CD4-positive, alpha-beta T cell treated with Interleukin-1 beta for 1 hour (primary cell): Measurements from ENCODE around the gene OR1J2.
"Not testable (repeated sequence)": the region's sequence is repeated elsewhere in the genome, so short reads cannot be mapped to it uniquely, and the experiment has no call there.

Source experiments
- DNase-seq, 2 donors: peaks; one replicate each; pipeline ENCODE4 v3.0.0-alpha.2; 2020 to 2022

OR1J2 gene, protein sequence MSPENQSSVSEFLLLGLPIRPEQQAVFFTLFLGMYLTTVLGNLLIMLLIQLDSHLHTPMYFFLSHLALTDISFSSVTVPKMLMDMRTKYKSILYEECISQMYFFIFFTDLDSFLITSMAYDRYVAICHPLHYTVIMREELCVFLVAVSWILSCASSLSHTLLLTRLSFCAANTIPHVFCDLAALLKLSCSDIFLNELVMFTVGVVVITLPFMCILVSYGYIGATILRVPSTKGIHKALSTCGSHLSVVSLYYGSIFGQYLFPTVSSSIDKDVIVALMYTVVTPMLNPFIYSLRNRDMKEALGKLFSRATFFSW

DNA sequence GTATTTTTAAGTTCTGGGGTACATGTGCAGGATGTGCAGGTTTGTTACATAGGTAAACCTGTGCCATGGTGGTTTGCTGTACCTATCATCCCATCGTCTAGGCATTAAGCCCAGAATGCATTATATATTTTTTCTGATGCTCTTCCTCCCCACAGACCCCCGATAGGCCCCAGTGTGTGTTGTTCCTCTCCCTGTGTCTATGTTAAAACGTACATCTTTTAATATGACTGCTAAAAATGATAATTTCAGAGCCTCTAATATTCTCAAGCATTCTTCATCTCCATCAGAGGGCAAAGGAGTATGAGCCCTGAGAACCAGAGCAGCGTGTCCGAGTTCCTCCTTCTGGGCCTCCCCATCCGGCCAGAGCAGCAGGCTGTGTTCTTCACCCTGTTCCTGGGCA, at the start of gene OR1J2:
Gene OR1J2 (plus strand): TSS at position 301 of the 400 bp plus-strand sequence. CDS start 0 bp downstream, at position 301.
- no peak for DNase-seq

DNA sequence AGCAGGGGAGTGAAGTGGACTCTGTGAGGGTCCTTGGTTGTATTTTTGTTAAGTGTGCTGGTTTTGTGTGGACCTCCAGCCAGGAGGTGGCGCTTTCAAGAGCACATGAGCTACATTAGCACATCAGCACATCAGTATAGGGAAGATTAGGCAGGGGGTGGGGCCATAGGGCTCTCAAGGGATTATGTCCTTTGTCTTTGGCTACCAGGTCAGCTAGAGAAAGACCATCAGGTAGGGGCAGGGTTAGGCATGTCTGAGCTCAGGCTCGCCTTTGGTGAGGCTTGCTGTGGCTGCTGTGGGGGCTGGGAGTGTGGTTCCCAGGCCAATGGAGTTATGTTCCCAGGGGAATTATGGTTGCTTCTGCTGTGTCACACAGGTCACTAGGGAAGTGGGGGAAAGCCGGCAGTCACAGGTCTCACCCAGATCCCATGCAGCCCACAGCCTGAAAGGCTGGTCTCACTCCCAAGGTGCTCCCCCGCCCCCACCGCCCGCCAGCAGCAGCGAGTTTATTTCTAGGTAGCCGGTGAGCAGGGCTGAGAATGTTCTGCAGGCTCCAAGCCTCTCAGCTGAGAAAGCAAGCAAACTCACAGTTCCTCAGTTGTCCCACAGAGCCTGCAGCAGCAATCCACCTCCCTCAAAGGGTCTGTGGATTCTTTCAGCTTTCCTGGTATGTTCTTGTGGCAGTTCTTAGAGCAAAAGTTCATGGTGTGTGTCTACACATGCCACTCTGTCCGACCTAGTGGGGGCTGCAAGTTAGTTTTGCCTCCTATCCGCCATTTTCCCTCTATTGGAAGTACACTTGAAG, 46.6 kb upstream of the OR1J2 start:
- peak; percentile 4 to 7 for DNase-seq

DNA sequence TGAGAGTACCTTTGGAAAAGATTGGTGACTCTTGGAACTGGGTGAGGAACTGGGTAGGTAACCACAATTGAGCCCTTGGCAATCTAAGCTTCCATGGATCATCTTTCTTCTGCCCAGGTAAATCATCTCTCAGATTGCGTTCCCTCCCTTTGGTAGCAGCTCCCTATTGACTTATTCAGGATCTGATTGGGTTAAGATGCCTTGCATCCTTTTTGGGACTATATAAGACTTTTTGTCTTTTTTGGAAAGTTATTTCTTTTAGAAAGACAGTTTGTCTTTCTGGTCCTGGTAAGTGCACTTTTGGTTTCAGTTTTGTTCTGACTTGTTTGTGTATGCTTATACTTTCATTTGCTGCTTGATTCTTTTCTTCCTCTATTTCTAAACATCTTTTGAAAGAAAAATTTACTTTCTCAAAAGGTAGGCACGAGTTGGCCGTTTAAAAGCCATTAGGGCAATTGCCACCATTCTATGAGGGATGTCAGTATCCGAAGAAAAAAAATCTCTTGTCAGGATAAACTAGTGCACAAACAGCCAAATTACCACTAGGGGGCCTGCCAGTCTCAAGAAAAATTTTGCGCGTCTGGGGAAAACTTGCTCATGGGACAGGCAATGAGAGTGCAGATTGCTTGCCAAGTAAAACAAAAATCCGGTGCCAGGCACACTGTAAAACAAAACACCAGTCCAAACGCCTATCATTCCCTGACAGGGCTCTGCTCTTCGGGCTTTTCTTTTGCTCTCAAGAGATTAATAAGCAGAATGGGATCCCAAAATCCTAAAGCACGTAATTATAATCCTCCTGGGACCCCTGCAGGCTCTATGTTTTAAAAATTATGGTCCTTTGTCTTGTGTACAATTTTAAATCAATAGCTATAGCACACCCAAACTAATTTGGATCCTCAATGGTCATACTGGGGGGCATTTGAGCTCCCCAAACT, 45.7 kb upstream of the OR1J2 start:
- peak; percentile 64 to 77 for DNase-seq

DNA sequence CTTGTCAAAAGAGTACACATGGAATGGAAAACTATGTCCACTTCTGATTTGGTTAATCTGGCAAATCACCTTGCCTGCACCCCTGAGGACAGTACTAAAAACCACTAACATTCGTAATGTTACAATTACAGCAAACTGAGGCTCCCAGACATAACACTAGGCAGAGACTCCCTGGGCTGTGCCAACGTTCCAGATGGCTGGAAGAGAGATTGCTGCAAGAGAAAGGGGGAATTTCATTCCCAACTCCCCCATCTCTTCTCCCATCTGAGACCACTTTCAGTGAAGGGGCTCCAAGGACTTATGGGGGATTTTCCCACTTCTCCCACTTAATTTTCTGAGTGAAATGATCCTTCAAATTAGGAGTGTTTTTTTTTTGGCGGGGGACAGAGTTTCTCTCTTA, 44.1 kb upstream of the OR1J2 start:
- DNase-seq = no peak

DNA sequence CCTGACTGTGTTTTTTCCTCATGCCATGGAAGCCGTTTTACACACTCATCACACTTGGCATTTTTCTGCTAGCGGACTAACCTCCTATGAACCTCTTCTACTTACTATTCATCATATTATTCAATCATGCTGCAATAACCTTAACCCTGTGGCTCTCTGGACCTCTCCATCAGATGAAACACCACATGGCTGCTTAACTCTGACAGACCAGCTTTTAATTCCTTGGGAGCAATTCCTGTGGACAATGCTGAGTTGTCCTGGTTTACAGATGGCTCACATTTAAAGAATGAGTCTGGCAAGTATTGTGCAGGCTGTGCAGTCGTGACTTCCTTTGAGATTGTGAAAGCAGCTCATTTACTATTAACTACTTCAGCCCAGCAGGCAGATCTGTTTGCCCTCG, 41.9 kb upstream of the OR1J2 start:
- DNase-seq = no peak

DNA sequence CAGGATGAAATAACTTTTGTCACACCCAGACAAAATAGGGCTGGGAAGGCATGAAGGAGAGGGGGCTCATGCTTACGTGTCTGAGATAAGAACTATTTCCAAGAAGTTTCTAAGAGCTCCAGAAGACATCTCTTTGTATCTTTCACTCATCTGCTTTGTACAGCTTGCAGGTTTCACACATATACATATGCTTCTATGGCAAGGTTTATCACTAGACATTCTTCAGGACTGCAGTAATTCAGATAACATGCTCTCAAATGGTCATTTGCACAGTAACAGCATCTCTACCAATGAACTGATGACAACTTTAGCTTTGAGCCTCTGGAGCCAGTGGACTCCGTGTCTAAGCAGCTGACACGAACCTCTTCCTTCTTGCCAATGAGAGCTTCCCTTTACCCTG, 36.0 kb upstream of the OR1J2 start:
- no peak for DNase-seq

DNA sequence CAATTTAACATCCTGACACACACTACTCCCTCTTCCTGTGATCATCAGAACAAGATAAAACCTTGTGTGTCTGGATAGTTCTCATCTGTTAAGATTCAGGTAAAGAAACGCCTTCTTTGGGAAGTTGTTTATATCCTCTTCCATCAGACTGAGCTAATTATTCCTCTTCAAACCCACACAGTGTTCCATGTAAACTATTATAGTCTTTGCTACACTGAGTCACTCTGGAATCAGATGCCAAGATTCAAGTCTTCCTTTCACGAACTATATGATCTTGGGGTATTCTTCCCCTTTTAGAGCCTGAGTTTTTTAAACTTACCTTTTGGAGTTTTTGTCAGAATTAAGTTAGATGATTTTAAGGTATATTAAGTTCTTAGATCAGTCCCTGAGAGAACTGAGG, 34.9 kb upstream of the OR1J2 start:
- no peak for DNase-seq

DNA sequence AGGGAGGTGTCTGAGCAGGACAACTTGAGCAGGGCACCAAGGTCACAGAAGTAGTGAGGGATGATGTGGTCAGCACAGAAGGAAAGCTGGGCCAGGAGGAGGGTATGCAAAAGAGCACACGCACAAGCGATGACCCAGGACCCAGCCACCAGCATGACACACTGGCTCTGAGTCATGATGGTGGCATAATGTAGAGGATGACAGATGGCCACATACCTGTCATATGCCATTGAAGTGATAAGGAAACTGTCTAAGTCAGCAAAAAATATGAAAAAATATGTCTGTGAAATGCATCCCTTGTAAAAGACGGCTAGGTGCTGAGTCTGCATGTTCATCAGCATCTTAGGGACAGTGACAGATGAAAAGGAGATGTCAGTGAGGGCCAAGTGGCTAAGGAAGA, 33.3 kb upstream of the OR1J2 start:
- DNase-seq = no peak

DNA sequence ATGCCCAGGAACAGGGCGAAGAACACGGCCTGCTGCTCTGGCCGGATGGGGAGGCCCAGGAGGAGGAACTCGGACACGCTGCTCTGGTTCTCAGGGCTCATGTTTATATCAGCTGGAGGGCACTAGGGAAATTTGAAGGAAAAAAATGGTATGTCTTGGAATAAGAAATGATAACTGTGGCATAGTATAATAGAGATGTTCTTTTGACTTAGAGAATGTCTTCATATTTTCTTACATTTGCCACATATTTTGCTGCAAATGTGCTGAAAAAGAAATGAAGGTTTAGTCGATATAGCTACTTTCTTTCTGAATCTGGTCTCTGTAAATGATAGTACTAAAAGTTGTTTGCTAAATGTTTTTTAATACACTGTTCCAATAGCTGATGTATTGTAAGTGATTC, 32.8 kb upstream of the OR1J2 start, which contains the start of gene OR1J1:
Gene OR1J1 (minus strand): TSS at position 101 of the 400 bp plus-strand sequence. CDS start 0 bp downstream, at position 101.
- DNase-seq = no peak

DNA sequence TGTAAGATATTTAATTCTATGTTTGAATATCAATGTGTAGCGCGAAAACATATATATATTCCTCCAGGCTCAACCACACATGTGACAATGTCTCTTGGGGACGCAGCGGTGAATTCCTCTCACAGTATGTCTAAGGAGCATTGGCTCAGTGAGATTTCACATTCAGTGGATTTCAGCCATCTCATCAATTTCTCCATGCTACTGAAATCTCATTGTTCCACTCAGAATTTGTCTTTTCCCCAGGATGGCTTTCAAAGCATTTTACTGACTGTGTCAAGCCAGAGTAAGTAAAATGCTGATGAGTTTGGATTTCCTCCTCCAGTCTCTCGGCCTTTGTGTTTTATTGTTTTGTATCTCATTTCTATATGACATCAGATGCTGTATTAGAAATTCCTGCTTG, 31.5 kb upstream of the OR1J2 start:
- DNase-seq = no peak

DNA sequence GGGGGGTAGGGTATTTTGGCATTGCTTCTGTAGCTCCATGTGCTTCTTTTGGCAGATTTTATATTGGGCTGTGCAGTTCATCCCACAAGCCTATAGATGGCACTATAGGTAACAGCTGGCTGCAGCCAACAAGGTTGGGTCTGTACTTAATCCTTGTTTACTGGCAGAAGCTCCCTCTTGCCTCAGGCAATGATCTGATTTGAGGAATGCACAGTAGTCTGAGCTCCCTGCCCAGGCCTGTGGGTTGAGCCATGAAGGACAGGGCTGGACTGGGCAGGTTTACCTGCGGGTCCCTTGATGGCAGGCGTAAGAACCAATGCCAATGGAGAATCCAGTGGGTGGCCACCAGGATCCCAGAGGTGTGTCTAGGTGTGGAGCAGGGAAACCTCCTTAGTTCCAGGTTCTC, 11.7 kb upstream of the OR1J2 start:
- DNase-seq = peak; percentile 1 to 28

DNA sequence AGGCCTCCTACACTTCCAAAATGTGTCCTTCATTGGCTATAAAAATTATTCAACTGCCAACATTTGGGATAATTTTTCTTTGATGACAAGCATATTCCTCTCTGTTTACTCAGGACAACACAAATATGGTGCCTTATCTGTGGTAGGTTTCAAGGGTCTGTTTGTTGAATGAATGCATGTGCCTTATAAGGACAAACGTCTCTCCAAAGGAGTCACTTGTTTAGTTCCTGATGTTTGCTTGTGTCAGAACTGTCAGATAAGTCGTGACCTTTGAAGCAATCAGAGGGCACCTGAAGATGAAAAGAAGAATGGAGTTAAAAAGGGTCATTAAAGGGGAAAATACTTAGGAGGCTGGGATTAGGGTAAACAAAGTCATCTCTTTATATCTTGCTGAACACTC, 3.6 kb upstream of the OR1J2 start:
- no peak for DNase-seq

DNA sequence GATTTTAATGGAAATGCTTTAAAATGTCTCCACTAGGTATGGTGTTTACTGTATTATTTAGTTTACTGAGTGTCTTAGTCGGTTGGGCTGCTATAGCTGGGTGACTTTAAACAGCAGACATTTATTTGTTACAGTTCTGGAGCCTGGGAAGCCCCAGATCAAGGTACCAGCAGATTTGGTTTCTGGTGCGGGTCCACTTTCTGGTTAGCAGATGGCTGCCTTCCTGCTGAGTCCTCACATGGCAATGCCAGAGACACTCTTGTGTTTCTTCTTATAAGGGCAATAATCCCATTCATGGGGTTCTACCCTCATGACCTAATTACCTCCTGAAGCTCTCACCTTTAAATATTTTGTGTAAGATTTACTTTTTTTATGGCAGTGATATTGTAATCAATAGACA, 7.6 kb downstream of the OR1J2 start:
- DNase-seq = no peak

DNA sequence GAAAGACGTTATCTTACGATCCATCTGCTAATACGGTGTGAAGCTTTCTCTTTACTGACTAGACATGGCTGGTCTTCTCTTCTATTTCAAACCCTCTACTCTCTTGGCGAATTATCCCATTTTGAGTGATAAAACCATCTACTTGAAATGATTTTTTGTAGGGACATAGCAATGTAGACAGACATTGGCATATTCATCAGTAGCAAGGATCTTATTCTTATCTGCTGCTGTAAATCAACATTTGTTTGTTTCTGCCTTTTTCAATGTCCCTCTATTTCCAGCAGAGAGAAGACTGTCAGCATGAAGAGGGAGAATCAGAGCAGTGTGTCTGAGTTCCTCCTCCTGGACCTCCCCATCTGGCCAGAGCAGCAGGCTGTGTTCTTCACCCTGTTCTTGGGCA, 8.2 kb downstream of the OR1J2 start, which contains the start of gene OR1J4:
Gene OR1J4 (plus strand): TSS at position 301 of the 400 bp plus-strand sequence. CDS start 0 bp downstream, at position 301.
- no peak for DNase-seq

DNA sequence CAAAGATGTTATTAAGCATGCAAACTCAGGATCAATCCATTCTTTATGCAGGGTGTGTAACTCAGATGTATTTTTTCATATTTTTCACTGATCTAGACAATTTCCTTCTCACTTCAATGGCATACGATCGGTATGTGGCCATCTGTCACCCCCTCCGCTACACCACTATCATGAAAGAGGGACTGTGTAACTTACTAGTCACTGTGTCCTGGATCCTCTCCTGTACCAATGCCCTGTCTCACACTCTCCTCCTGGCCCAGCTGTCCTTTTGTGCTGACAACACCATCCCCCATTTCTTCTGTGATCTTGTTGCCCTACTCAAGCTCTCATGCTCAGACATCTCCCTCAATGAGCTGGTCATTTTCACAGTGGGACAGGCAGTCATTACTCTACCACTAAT, 8.8 kb downstream of the OR1J2 start:
- no peak for DNase-seq

DNA sequence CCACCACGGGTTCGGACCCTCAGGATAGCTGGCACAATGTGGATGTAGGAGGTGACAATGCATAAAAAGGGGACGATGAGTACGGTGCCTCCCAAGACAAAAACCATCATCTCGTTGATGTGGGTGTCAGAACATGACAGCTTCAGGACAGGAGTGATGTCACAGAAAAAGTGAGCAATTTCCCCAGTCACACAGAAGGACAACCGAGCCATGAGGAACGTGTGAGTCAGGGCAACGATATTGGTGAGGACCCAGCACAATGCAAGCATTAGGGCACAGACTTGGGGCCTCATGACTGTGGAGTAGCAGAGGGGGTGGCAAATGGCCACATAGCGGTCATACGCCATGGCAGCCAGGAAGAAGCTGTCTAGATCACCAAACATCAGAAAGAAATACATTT, 16.0 kb downstream of the OR1J2 start:
- DNase-seq = no peak

DNA sequence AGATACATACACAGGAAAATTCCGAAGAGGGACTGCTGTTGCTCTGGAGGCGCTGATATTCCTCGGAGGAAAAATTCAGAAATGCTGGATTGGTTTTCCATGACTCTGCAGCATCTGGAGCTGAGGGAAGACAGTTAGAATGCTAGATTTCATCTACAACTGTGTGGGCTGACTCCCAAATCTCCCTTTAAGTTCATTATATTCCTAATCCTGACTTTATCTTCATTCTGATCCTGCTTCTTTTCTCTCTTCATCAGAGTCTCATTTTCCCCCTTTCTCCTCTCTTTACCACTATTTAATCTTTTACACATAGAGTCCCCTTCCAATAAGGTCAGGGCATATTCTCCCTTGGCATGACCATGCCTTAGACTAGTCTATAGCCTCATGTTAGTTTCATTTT, 16.6 kb downstream of the OR1J2 start, which contains the start of gene OR1N1:
Gene OR1N1 (minus strand): TSS at position 101 of the 400 bp plus-strand sequence. CDS start 0 bp downstream, at position 101.
- DNase-seq = no peak

DNA sequence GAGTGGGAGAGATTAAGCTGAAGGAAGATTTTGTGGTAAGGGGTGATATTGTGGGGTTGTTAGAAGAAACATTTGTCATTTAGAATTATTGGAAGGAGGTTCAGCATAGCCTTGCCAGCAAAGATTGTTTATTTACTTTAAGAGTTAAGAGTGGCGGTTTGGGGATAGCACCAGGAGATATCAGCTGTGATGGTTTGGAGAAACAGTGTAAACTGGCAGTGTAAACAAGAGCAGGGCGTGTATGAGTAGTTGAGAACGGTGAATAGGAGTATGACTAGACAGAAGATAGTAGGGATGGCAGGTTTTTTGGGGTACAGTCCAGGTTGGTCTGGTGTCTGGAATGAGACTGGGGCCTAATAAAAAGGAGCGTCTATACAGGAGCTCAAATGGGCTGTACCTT, 20.6 kb downstream of the OR1J2 start:
- DNase-seq = not testable (repeated sequence)

DNA sequence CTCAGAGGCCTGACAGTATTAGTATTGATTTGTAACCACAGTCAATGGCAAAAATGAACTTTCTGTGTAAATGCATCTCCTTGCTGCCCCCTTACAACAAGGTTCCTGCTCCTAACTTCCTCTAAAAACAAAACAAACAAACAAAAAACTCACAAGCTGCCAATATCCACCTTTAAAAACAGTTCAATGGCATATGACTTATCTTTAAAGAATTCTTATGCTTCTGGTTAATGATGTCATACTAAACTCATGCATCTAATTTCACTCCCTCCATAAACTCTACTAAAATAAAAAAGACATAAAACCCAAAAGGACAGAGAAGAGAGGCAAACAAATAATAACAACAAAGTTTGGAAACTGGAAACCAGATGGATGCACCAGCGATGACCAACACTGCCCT, 25.5 kb downstream of the OR1J2 start:
- no peak for DNase-seq

DNA sequence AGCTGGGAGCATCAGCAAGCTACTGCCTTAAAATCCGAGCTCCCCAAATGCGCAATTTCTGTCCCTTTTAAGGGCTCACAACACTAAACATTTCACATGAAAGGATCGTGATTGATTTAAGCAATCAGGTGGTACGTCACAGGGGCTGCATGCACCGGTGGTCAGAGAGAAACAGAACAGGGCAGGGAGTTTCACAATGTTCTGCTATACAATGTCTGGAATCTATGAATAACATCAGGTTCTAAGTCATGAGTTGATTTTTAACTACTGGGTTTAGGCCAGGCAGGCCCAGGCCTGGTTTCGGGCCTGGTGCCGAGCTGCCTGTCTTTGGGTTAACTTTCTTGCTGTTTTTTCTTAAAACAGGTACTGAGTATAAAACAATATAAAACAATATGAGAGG, 26.5 kb downstream of the OR1J2 start:
- DNase-seq = not testable (repeated sequence)

DNA sequence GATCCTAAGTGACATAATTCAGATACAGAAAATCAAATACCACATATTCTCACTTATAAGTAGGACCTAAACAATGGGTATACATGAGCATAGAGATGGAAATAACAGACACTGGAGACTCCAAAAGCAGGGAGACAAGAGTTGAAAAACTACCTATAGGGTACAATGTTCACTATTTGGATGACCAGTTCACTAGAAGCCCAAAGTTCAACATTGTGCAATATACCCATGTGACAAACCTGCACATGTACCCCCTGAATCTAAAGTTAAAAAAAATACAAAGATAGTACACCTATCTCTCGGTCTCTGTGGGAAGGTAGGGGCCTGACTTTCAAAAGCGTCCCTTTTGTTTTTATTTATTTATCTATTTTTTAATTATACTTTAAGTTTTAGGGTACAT, 28.2 kb downstream of the OR1J2 start:
- DNase-seq = no peak

DNA sequence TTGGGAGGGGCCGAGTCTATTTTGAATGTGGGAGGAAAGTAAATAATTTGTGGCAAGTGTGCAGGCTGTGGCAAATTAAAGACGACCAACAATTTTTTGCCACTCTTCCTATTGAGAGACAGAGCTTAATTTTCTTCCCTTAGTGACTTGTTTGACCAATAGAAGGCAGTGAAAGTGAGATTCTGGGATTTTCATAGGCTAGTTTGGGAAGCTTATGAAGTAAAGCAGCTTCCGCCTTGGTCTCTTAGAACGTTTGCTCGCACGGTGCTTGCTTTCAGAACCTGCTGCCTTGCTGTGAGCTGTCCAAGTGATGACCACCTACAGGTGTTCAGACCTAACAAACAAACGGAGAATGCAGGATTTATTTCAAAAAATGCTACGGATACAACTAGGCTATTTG, 35.6 kb downstream of the OR1J2 start:
- DNase-seq = no peak

DNA sequence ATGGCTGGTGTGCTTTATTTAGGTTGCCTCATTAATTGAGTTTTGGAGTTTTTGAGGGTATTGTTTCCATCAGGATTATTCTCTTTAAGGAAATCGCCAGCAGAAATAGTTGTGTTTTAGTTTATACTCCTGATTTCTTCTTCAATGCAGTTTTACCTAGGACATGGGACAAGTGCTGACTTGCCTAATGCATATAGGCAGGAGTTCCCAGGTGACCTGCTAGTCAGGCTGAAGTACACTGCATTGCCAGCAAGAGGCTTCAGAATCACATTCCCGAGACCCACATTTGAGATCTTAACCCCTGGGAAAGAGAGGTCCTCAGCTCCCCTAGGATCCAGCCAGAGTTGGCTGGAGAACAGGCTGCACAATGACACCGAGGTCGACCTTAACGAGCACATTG, 40.8 kb downstream of the OR1J2 start:
- no peak for DNase-seq
